Fibroblast of the aortic adventitia (primary cell): ENCODE data around the gene OLFM4. TPM values are rescaled to one million over a fixed set of nuclear protein-coding genes. Genes with fewer than 3 reads are reported as not detected.
"Not testable (repeated sequence)": the region's sequence is repeated elsewhere in the genome, so short reads cannot be mapped to it uniquely, and the experiment has no call there.

Experiments
- DNase-seq: peaks from one replicate; pipeline ENCODE4 v3.0.0-alpha.2; 2010; ENCODE audit warnings: low read depth
- H3K4me3 ChIP-seq: 2 replicates; pipeline ENCODE4 v1.5.1; 2011; ENCODE audit warnings: low read depth, mild to moderate bottlenecking, control low read depth, low read length, moderate library complexity
- total RNA-seq: library from RNA; depleted of rRNA; stranded (reverse); fragments of >200 nt; gene quantifications from 2 replicates; pipeline ENCODE4 v1.2.3, GENCODE V29; 2012; ENCODE audit warnings: low replicate concordance
- TF ChIP-seq, protein P1 (sequence below): IDR thresholded peaks from 2 replicates; pipeline ENCODE4 v1.5.1; 2011; ENCODE audit warnings: mild to moderate bottlenecking, low read length, control low read depth, inconsistent platforms; ENCODE audit not compliant: insufficient read depth

OLFM4 gene
- total RNA-seq, 1 donor: 0.09 TPM

DNA sequence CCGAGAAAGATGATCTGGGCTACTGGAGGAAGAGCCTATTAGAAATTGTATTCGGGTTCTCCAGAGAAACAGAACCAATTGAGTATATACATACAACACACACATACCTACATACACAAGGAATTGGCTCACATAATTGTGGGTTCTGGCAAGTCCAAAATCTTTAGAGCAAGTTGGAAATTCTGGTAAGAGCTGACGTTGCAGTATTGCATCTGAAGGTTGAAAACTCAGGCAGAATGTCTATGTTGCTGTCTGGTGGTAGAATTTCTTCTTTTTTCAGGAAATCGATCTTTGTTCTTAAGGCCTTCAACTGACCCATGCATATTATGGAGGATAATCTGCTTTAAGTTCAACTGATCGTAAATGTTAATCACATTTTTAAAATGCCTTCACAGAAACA lies 15.5 kb upstream of the OLFM4 start:
- H3K4me3 ChIP-seq: no peak overlapping the region
- DNase-seq: no peak
- TF ChIP-seq, protein P1, sequence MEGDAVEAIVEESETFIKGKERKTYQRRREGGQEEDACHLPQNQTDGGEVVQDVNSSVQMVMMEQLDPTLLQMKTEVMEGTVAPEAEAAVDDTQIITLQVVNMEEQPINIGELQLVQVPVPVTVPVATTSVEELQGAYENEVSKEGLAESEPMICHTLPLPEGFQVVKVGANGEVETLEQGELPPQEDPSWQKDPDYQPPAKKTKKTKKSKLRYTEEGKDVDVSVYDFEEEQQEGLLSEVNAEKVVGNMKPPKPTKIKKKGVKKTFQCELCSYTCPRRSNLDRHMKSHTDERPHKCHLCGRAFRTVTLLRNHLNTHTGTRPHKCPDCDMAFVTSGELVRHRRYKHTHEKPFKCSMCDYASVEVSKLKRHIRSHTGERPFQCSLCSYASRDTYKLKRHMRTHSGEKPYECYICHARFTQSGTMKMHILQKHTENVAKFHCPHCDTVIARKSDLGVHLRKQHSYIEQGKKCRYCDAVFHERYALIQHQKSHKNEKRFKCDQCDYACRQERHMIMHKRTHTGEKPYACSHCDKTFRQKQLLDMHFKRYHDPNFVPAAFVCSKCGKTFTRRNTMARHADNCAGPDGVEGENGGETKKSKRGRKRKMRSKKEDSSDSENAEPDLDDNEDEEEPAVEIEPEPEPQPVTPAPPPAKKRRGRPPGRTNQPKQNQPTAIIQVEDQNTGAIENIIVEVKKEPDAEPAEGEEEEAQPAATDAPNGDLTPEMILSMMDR: no peak

DNA sequence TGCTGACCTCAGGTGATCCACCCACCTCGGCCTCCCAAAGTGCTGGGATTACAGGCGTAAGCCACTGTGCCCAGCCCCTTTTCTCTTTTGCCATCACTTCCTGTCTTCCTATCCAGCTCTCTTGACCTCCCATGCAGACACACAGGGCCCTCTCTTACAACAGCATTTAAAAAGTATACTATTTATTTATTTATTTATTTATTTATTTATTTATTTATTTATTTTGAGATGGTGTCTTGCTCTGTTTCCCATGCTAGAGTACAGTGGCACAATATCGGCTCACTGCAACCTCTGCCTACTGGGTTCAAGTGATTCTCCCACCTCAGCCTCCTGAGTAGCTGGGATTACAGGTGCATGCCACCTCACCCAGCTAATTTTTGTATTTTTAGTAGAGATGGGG lies 14.6 kb upstream of the OLFM4 start:
- not testable (repeated sequence) for DNase-seq, H3K4me3 ChIP-seq

DNA sequence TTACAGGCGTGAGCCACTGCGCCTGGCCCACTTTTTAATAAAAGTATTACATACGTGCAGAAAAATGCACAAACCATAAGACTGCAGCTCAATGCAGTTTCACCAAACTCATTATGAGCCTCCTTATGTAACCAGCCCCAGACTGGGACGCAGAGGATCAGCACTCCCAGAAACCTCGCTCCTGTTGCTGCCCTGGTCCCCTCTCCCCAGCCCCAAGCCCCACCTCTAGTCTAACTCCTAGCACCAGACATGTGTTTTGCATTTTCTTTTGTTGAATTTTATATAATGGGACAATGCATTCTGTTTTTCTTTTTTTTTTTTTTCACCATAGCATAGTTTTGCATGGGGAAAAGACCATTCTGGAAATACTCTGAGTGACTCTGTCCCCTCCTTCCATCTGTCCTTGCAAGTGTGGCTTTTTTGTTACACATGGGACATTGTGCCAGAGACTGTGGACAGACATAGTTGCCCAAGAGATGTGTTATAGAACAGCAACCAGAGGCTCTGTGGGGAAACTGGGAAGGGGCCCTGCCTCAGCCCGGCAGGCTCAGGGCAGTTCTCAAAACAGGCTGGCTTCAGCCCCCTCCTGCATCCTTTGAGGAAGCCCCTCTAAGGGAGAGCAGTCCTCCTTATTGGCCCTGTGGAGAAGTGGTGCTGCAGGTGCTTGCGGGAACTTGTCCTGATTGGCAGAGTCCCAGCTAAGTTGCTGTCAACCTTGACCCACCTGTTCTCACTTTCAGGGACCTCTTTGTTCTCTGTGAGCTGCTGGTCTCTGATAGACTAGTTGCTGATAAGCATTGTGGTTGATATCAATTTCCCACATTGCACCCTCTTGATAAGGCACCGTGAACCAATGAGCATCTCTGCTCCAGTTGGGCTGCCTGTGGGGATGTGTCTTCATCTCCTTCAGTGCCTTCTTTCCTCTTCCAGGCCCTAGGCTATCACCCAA lies 13.8 kb upstream of the OLFM4 start:
- TF ChIP-seq, protein P1: no peak
- no peak for DNase-seq
- no peak overlapping the region for H3K4me3 ChIP-seq

DNA sequence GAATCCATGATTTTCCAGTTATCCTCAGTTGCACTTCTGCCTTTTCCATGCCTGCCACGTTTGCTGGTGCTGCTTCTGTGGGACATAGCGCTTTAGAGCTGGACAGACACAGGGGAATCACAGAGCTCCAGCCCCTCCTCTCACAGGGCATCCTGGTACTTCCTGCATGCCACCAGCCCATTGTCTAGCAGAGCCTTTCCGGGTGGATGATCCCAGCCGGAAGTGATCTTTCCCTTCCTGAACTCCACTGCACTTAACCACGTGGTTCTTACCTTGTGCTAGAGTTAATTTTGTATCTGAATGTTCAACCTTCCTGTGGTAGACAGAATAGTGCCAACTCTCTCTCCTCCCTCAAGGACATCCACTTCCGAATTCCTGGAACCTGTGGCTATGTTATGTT lies 12.6 kb upstream of the OLFM4 start:
- no peak for DNase-seq
- TF ChIP-seq, protein P1: no peak
- H3K4me3 ChIP-seq: no peak overlapping the region

DNA sequence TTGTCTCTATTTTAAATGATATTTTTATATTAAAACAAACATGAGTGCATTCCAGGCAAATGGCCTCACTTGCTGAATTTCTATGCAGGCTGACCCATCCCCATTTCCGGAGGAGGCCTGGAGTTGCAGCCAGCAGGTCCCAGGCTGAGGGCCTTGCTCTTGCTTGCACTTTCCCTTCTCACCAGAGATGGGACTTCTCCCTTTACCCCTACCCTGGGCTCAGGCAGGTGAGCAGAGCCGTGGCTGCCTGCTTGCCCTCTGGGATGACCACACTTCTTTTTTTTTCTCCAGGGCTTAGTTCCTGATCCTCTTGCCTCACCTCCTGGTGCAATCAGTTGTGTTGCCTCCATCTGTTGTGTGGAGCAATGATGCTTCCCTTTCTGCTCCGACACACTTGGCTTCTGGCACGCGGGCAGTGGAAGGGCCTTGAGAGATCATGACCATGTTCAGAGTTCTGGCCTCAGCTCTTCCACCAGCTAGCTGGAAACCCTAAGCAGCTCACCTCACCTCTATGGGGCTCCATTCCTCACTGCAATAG lies 11.1 kb upstream of the OLFM4 start:
- no peak for DNase-seq
- TF ChIP-seq, protein P1: no peak
- no peak overlapping the region for H3K4me3 ChIP-seq

DNA sequence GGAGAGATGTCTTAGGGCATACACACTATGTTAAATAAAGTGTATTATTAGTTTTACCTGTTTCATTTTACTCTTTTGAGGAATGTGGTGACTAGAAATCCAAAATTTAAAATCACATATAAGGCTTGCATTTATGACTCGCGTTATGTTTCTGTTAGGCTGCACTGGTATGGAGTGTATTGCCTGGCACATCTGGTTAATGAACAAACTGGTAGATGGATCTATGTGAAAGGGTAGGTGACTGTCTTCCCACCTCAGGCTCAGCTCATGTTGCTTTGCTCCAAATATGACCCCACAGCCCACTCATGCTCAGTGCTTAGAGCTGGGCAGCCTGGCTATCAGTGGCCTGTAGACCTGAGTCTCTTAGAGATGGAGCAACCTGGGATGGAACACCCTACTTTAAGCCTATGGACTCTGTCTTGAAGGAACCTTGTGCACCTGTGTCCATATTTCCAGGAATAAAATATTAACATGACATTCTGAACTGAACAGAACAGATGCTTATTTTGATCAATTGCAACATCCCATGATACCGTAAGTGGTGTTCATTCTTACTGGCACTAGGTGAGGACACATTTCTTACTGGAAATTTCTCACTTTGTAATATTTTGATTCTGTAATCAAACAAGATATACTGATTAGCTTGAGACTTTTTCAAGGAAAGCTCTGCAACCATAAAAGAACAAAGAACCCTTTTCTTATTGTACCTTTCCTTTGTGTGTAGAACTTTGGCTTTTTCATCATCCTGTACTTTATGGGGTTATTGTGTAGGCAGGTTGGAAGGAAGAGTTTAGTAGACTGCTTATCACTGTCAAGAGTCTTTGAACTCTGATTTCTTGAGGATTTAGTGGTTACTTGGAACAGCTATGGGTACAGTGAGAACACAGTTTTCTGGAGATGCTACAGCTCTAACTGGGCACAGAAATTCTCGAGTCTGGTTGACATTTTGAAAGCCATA lies 9.6 kb upstream of the OLFM4 start:
- H3K4me3 ChIP-seq: no peak overlapping the region
- TF ChIP-seq, protein P1: no peak
- no peak for DNase-seq
